Memory B cell (primary cell): ENCODE results near the gene SRPK2.
A peak's percentile ranks its signal among the peaks of the same experiment; 100 is the strongest.

Source experiments
- ATAC-seq: fragments of 150-1000 bp; cut with Tn5 transposase; 2 replicates; pipeline ENCODE4 v1.10.0; 2021; ENCODE audit warnings: low read depth, mild to moderate bottlenecking, moderate library complexity
- DNase-seq, 2 donors: peaks; one replicate each; pipeline ENCODE4 v3.0.0; 2022; ENCODE audit warnings: low spot score in 2 of 2
- H3K27ac Mint-ChIP-seq: one replicate; pipeline ENCODE4 v1.8.0; 2022; ENCODE audit warnings: mild to moderate bottlenecking, moderate library complexity, mixed read lengths
- H3K27me3 Mint-ChIP-seq: one replicate; pipeline ENCODE4 v1.8.0; 2022; ENCODE audit warnings: mixed read lengths
- H3K36me3 Mint-ChIP-seq: one replicate; pipeline ENCODE4 v1.8.0; 2022; ENCODE audit warnings: mild to moderate bottlenecking, mixed read lengths
- H3K4me1 Mint-ChIP-seq: one replicate; pipeline ENCODE4 v1.8.0; 2022; ENCODE audit warnings: mixed read lengths
- H3K4me3 Mint-ChIP-seq: one replicate; pipeline ENCODE4 v1.8.0; 2022; ENCODE audit warnings: mild to moderate bottlenecking, moderate library complexity, mixed read lengths
- H3K9me3 Mint-ChIP-seq: one replicate; pipeline ENCODE4 v1.8.0; 2022; ENCODE audit warnings: mixed read lengths

Gene SRPK2

GRCh38 chr7:105102557-105103352 is 286.0 kb downstream of the SRPK2 start:
- Mint-ChIP-seq H3K27ac (peak overlapping the region; percentile 65), H3K36me3 (peaks cover 7% of the 10 kb centered on the region), H3K27me3 (no peaks in the 10 kb centered on the region), H3K4me3 (no peak overlapping the region), H3K4me1 (peaks cover 4% of the 10 kb centered on the region), H3K9me3 (no peaks in the 10 kb centered on the region)
- ATAC-seq (no peak), DNase-seq (no peak)

DNA sequence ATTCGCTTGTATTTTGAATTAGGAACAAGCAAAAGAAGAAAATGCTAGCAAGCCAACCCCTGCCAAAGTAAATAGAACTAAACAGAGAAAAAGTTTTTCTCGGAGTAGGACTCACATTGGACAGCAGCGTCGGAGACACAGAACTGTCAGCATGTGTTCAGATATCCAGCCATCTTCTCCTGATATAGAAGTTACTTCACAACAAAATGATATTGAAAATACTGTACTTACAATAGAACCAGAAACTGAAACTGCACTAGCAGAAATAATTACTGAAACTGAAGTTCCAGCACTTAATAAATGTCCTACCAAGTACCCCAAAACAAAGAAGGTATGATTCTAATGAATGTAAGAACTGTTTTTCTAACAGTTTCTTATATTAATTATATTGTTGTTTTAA is 286.9 kb downstream of the SRPK2 start:
- Mint-ChIP-seq H3K9me3 (no peaks in the 10 kb centered on the region), H3K27ac (no peak overlapping the region), H3K4me1 (peaks cover 6% of the 10 kb centered on the region), H3K36me3 (peaks cover 9% of the 10 kb centered on the region), H3K27me3 (no peaks in the 10 kb centered on the region), H3K4me3 (no peak overlapping the region)
- no peak for DNase-seq
- no peak for ATAC-seq

DNA sequence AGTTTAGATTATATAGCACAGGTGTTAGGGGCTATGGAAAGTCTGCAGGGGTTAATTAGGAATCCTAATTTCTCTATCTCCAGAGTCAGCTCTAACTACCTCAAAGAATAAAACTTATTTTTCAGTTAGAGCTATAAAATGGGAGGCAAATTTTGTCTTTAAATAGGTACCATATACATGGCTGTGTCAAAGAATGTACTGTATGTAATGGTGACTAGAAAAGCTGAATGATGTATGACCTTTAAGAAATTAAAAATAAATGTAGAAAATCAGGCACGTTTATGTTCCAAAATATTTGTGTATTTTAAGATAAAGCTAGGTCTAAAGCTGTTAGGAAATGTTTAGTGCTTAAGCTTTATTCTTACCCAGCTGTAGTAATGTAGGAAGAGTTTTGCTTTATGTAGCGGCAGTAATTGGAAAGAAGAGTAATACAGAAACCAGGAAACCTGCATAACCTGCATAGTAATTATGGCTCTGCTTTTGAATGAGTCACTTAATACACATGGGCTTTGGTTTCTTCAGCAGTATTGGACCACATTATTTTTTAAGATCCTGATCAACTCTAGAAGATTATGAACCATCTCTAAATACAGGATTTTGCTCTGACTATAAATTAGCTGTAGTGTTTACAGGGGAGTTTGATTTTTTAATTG is 289.7 kb downstream of the SRPK2 start:
- H3K27ac Mint-ChIP-seq = peak overlapping the region; percentile 78
- H3K36me3 Mint-ChIP-seq = peaks cover 6% of the 10 kb centered on the region

GRCh38 chr7:105097619-105098018 is 291.1 kb downstream of the SRPK2 start:
- ATAC-seq (no peak), DNase-seq (no peak)
- Mint-ChIP-seq H3K27ac (peak overlapping the region; percentile 40), H3K27me3 (no peaks in the 10 kb centered on the region), H3K4me1 (peaks cover 6% of the 10 kb centered on the region), H3K4me3 (no peak overlapping the region), H3K36me3 (peaks cover 4% of the 10 kb centered on the region), H3K9me3 (no peaks in the 10 kb centered on the region)

More for the DNA sequence above, 289.7 kb downstream of the SRPK2 start:
- DNase-seq (no peak), ATAC-seq (no peak)
- Mint-ChIP-seq H3K27me3 (no peaks in the 10 kb centered on the region), H3K9me3 (no peaks in the 10 kb centered on the region), H3K4me3 (no peak overlapping the region), H3K4me1 (peaks cover 6% of the 10 kb centered on the region)

- no peak for DNase-seq
- ATAC-seq = no peak
- no peak overlapping the region for H3K27ac Mint-ChIP-seq
- H3K36me3 Mint-ChIP-seq = peaks cover 4% of the 10 kb centered on the region
- no peaks in the 10 kb centered on the region for H3K27me3 Mint-ChIP-seq
- H3K9me3 Mint-ChIP-seq = no peaks in the 10 kb centered on the region
- peaks cover 6% of the 10 kb centered on the region for H3K4me1 Mint-ChIP-seq
- no peak overlapping the region for H3K4me3 Mint-ChIP-seq
Observed at GRCh38 chr7:105096306-105096705, 292.4 kb downstream of the SRPK2 start.

- H3K36me3 Mint-ChIP-seq = peaks cover 7% of the 10 kb centered on the region
- ATAC-seq (no peak), DNase-seq (no peak)
- no peak overlapping the region for H3K4me3 Mint-ChIP-seq
- H3K27me3 Mint-ChIP-seq = no peaks in the 10 kb centered on the region
- peaks cover 6% of the 10 kb centered on the region for H3K4me1 Mint-ChIP-seq
- H3K9me3 Mint-ChIP-seq = no peaks in the 10 kb centered on the region
- peak overlapping the region; percentile 75 for H3K27ac Mint-ChIP-seq
Observed at GRCh38 chr7:105094966-105095365, 293.8 kb downstream of the SRPK2 start.

DNA sequence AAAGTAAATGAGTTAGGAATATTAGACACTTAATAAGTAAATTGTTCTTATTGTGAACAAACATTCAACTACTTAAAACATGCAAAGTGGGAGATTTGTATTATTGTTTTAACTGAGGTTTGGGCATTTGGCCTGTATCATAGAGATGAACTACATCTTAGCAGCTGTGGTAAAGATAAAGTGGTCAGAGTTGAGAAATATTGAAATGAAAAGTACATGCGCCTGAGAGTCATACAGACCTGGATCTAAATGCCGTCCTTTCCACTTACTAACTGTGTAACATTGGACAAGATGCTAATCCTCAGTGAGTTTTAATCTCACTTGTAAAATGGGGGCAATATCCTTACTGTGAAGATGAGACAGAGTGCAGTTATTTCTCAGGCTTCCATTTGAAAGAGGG is 300.3 kb downstream of the SRPK2 start:
- no peak for ATAC-seq
- peaks cover 2% of the 10 kb centered on the region for H3K4me1 Mint-ChIP-seq
- no peaks in the 10 kb centered on the region for H3K9me3 Mint-ChIP-seq
- H3K36me3 Mint-ChIP-seq = peaks cover 15% of the 10 kb centered on the region
- peak overlapping the region; percentile 55 for H3K27ac Mint-ChIP-seq
- H3K4me3 Mint-ChIP-seq = no peak overlapping the region
- H3K27me3 Mint-ChIP-seq = no peaks in the 10 kb centered on the region
- no peak for DNase-seq

DNA sequence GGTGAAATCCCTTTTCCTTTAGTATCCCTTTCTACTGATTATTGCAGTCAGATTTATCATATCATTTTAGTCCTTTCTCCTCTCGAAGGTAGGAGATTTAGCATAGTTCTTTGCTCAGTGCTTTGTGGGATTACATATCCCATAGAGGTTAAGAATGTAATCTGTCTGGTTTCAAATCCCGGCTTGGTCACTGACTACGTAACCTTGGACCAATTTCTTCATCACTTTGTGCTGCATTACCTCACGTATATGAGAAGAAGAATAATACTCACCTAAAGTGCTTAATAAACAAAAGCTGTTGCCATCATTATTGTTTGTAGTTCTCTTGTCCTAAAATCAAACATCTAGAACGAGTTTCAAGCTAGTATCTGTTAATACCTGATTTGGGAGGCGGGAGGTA is 300.7 kb downstream of the SRPK2 start:
- no peak overlapping the region for H3K4me3 Mint-ChIP-seq
- H3K9me3 Mint-ChIP-seq = no peaks in the 10 kb centered on the region
- no peaks in the 10 kb centered on the region for H3K27me3 Mint-ChIP-seq
- peaks cover 3% of the 10 kb centered on the region for H3K4me1 Mint-ChIP-seq
- peak overlapping the region; percentile 55 for H3K27ac Mint-ChIP-seq
- ATAC-seq (no peak), DNase-seq (no peak)
- peaks cover 18% of the 10 kb centered on the region for H3K36me3 Mint-ChIP-seq

DNA sequence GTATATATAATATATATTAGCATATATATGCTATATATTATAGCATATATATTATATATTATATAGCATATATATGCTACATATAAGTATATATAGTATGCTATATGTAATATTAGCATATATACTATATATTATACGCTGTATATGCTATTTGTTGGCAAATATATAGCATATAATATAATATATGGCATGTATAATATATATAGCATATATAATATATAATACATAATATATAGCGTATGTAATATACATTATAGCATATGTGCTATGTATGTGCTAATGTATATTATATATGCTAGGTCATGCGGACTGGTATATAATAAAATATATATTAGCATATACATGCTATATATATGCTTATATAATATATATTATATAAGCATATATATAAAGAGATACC is 301.9 kb downstream of the SRPK2 start:
- no peaks in the 10 kb centered on the region for H3K9me3 Mint-ChIP-seq
- no peak overlapping the region for H3K27ac Mint-ChIP-seq
- H3K36me3 Mint-ChIP-seq = peaks cover 25% of the 10 kb centered on the region
- H3K27me3 Mint-ChIP-seq = no peaks in the 10 kb centered on the region
- no peak overlapping the region for H3K4me3 Mint-ChIP-seq
- peaks cover 6% of the 10 kb centered on the region for H3K4me1 Mint-ChIP-seq
- DNase-seq = no peak
- no peak for ATAC-seq

GRCh38 chr7:105084581-105084980 is 304.1 kb downstream of the SRPK2 start:
- DNase-seq (no peak), ATAC-seq (no peak)
- H3K27me3 Mint-ChIP-seq = no peaks in the 10 kb centered on the region
- peaks cover 22% of the 10 kb centered on the region for H3K36me3 Mint-ChIP-seq
- H3K4me1 Mint-ChIP-seq = peaks cover 6% of the 10 kb centered on the region
- H3K9me3 Mint-ChIP-seq = no peaks in the 10 kb centered on the region
- no peak overlapping the region for H3K4me3 Mint-ChIP-seq
- H3K27ac Mint-ChIP-seq = no peak overlapping the region

GRCh38 chr7:105079348-105079747 is 309.4 kb downstream of the SRPK2 start:
- DNase-seq (no peak), ATAC-seq (no peak)
- Mint-ChIP-seq H3K27me3 (no peaks in the 10 kb centered on the region), H3K36me3 (peaks cover 33% of the 10 kb centered on the region), H3K4me1 (peaks cover 6% of the 10 kb centered on the region), H3K4me3 (no peak overlapping the region), H3K27ac (no peak overlapping the region), H3K9me3 (no peaks in the 10 kb centered on the region)

DNA sequence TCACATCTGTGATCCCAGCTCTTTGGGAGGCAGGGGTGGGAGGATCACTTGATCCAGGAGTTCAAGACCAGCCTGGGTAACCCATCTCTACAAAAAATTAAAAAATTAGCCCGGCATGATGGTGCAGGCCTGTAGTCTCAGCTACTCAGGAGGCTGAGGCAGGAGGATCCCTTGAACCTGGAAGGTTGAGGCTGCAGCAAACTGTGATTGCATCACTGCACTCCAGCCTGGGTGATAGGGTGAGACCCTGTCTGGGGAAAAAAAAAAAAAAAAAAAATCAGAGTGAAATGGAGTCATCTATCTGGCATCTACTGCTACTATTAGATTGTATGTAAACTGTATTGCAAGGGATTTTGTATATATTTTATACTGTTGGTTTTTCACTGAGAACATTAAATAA is 315.6 kb downstream of the SRPK2 start:
- no peaks in the 10 kb centered on the region for H3K9me3 Mint-ChIP-seq
- no peak overlapping the region for H3K27ac Mint-ChIP-seq
- H3K36me3 Mint-ChIP-seq = peaks cover 36% of the 10 kb centered on the region
- H3K4me1 Mint-ChIP-seq = no peaks in the 10 kb centered on the region
- no peak for DNase-seq
- H3K27me3 Mint-ChIP-seq = no peaks in the 10 kb centered on the region
- no peak for ATAC-seq
- H3K4me3 Mint-ChIP-seq = no peak overlapping the region

DNA sequence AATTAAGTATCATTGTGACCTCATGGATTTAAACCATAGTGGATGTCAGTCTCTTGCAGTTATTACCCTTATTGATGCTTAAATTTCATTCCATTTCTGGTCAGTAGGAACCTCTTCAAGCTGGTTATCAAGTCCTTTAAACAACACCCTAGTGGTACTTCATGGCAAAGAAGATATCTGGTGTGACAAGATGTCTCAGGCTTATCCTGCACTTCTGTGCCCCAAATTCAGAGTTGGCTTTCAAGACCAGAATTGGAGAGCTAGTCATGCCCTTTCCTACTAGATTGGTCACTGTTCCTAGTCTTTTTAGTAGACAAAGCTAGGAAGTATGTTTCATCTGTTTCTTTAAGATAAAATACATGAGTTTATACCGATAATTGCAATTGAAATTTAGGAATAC is 319.8 kb downstream of the SRPK2 start:
- peaks cover 29% of the 10 kb centered on the region for H3K36me3 Mint-ChIP-seq

DNA sequence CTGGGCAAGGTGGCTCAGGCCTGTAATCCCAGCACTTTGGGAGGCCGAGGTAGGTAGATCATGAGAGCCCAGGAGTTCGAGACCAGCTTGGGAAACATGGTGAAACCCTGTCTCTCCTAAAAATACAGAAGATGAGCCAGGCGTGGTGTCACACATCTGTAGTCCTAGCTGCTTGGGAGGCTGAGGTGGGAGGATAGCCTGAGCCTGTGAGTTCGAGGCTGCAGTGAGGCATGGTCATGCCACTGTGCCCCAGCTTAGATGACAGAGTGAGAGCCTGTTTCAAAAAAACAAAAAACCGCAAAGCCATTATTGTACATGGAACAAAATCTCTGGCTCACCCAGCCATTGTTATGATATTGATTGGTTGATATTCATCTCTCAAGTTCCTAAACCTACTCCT is 321.0 kb downstream of the SRPK2 start:
- ATAC-seq (no peak), DNase-seq (no peak)
- no peak overlapping the region for H3K4me3 Mint-ChIP-seq
- H3K4me1 Mint-ChIP-seq = peaks cover 8% of the 10 kb centered on the region
- H3K9me3 Mint-ChIP-seq = no peaks in the 10 kb centered on the region
- H3K27me3 Mint-ChIP-seq = no peaks in the 10 kb centered on the region
- H3K27ac Mint-ChIP-seq = peak overlapping the region; percentile 67
- H3K36me3 Mint-ChIP-seq = peaks cover 33% of the 10 kb centered on the region

More for the DNA sequence above, 319.8 kb downstream of the SRPK2 start:
- Mint-ChIP-seq H3K4me3 (no peak overlapping the region), H3K9me3 (no peaks in the 10 kb centered on the region), H3K27me3 (no peaks in the 10 kb centered on the region), H3K4me1 (peaks cover 8% of the 10 kb centered on the region), H3K27ac (peak overlapping the region; percentile 67)
- DNase-seq (no peak), ATAC-seq (no peak)
